MM.1S (cell line): ENCODE results near the gene RPL29.

Source experiments
- DNase-seq: peaks from one replicate; pipeline ENCODE4 v3.0.0-alpha.2; 2015
- H2AFZ ChIP-seq: fragments of 300-600 bp; sonication (generic); 2 replicates; pipeline ENCODE4 v1.6.0; 2016; ENCODE audit warnings: antibody characterized with exemption, low read length
- H3F3A ChIP-seq: fragments of 300-600 bp; sonication (generic); 2 replicates; pipeline ENCODE4 v1.6.1; 2016; ENCODE audit warnings: mild to moderate bottlenecking, antibody characterized with exemption, low read length, moderate library complexity, mixed read lengths; ENCODE audit not compliant: insufficient read depth
- H3K27ac ChIP-seq: fragments of 300-600 bp; sonication (generic); 2 replicates; pipeline ENCODE4 v1.5.1; 2016; ENCODE audit warnings: mild to moderate bottlenecking, low read length
- H3K27me3 ChIP-seq: fragments of 300-600 bp; sonication (generic); replicated peaks from 2 replicates; pipeline ENCODE4 v1.6.0; 2016; ENCODE audit warnings: low read length; ENCODE audit not compliant: insufficient read depth
- H3K36me3 ChIP-seq: fragments of 300-600 bp; sonication (generic); replicated peaks from 2 replicates; pipeline ENCODE4 v1.6.1; 2016; ENCODE audit warnings: mild to moderate bottlenecking, low read length, mixed read lengths; ENCODE audit not compliant: insufficient read depth
- H3K4me1 ChIP-seq: fragments of 300-600 bp; sonication (generic); 2 replicates; pipeline ENCODE4 v1.6.1; 2016; ENCODE audit warnings: low read length, mixed read lengths
- H3K4me2 ChIP-seq: fragments of 300-600 bp; sonication (generic); 2 replicates; pipeline ENCODE4 v1.6.0; 2016; ENCODE audit warnings: low read depth, low read length
- H3K4me3 ChIP-seq: fragments of 300-600 bp; sonication (generic); 2 replicates; pipeline ENCODE4 v1.5.1; 2016; ENCODE audit warnings: low read length, mixed read lengths
- H3K79me2 ChIP-seq: fragments of 300-600 bp; sonication (generic); 2 replicates; pipeline ENCODE4 v1.6.1; 2016; ENCODE audit warnings: mixed run types, low read length, mixed read lengths
- H3K9ac ChIP-seq: fragments of 300-600 bp; sonication (generic); 2 replicates; pipeline ENCODE4 v1.6.1; 2016; ENCODE audit warnings: low read length, mixed read lengths
- H3K9me2 ChIP-seq: fragments of 300-600 bp; sonication (generic); replicated peaks from 2 replicates; pipeline ENCODE4 v1.6.1; 2016; ENCODE audit warnings: mild to moderate bottlenecking, low read length, mixed read lengths; ENCODE audit not compliant: insufficient read depth
- H3K9me3 ChIP-seq: fragments of 300-600 bp; sonication (generic); replicated peaks from 2 replicates; pipeline ENCODE4 v1.6.1; 2016; ENCODE audit warnings: mild to moderate bottlenecking, low read length, mixed read lengths; ENCODE audit not compliant: insufficient read depth
- H4K20me1 ChIP-seq: fragments of 300-600 bp; sonication (generic); 2 replicates; pipeline ENCODE4 v1.6.1; 2016; ENCODE audit warnings: mild to moderate bottlenecking, low read length, moderate library complexity, mixed read lengths; ENCODE audit not compliant: insufficient read depth
- EZH2 ChIP-seq: fragments of 300-600 bp; sonication (generic); optimal IDR thresholded peaks from 2 replicates; pipeline ENCODE3; 2017; ENCODE audit warnings: low read depth, mild to moderate bottlenecking, antibody characterized with exemption, low read length, mixed read lengths
- EZH2phosphoT487 ChIP-seq: fragments of 300-600 bp; sonication (generic); IDR thresholded peaks from 2 replicates; pipeline ENCODE4 v1.6.1; 2018; ENCODE audit warnings: antibody characterized with exemption, low read length
- TF ChIP-seq, protein P1 (sequence below): fragments of 300-600 bp; sonication (generic); IDR thresholded peaks from 2 replicates; pipeline ENCODE4 v1.5.1; 2016; ENCODE audit warnings: antibody characterized with exemption, low read length, mixed read lengths

Gene RPL29

DNA sequence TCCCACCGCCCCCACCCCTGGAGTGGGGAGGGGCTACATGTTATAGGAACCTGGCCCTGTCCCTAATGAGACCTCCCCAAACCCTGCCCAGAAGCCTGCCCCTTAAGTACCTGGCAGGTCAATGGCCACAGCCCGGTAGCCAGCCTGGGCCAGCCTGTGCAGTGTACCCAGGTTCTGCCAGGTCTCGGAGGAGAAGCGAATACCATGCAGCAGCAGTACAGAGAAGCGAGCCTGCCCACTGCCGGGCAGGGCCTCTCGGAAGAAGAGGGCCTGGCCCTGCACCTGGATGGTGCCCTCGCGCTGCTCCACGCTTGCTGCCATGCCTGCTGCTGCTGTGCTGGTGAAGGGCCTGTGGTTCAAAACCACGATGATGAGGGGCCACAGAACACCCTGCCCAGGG, 24.3 kb downstream of the RPL29 start:
- no peaks in the 10 kb centered on the region for H3K9me2 ChIP-seq
- H4K20me1 ChIP-seq, result no peaks in the 10 kb centered on the region
- peaks cover 12% of the 10 kb centered on the region for H3K4me1 ChIP-seq
- H3K9me3 ChIP-seq, result no peaks in the 10 kb centered on the region
- DNase-seq, result no peak
- no peak overlapping the region for H3K9ac ChIP-seq
- TF ChIP-seq EZH2phosphoT487 (no peak), EZH2 (no peak)
- TF ChIP-seq, protein P1, sequence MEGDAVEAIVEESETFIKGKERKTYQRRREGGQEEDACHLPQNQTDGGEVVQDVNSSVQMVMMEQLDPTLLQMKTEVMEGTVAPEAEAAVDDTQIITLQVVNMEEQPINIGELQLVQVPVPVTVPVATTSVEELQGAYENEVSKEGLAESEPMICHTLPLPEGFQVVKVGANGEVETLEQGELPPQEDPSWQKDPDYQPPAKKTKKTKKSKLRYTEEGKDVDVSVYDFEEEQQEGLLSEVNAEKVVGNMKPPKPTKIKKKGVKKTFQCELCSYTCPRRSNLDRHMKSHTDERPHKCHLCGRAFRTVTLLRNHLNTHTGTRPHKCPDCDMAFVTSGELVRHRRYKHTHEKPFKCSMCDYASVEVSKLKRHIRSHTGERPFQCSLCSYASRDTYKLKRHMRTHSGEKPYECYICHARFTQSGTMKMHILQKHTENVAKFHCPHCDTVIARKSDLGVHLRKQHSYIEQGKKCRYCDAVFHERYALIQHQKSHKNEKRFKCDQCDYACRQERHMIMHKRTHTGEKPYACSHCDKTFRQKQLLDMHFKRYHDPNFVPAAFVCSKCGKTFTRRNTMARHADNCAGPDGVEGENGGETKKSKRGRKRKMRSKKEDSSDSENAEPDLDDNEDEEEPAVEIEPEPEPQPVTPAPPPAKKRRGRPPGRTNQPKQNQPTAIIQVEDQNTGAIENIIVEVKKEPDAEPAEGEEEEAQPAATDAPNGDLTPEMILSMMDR, result no peak
- H3K4me2 ChIP-seq, result no peak overlapping the region
- no peak overlapping the region for H3K27ac ChIP-seq
- H3K79me2 ChIP-seq, result peaks cover 7% of the 10 kb centered on the region
- no peaks in the 10 kb centered on the region for H3K27me3 ChIP-seq
- H3K36me3 ChIP-seq, result no peaks in the 10 kb centered on the region
- peaks cover 16% of the 10 kb centered on the region; the same call in 1 of the 2 replicates for H3F3A ChIP-seq
- H3K4me3 ChIP-seq, result no peak overlapping the region
- H2AFZ ChIP-seq, result no peak overlapping the region

DNA sequence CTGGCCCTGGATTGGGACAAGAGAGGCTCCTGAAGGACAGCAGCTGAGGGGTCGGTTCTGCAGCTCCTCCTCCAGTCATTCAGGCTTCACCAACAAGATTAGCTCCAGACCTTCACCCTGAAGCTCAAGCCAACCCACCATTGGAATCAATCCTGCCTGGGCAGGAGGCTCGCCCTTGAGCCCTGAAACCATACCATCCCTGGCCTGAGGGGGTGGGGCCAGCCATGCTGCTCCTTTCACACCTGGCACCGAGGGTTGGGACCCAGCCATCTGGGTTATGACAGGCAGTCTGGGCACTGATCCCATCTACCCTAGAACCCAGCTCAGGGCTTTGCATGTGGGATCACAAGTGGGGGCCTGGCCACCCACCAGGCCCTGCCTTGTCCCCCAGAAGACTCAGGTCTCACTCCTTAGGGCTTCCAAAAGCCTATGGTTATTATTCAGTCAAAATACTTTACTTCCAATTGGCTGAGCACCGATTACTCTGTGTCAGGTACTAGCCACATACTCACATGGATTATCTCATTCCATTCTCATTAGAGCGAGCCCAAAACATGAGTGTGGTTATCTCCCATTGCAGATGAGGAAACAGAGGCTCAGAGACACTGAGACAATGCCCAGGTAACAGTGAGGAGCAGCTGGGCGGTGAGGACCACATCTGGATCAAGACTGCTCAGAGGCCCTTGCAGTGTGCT, 24.9 kb downstream of the RPL29 start:
- no peaks in the 10 kb centered on the region for H3K36me3 ChIP-seq
- no peak for DNase-seq
- H3K79me2 ChIP-seq, result peaks cover 7% of the 10 kb centered on the region
- H3K27me3 ChIP-seq, result no peaks in the 10 kb centered on the region
- H2AFZ ChIP-seq, result no peak overlapping the region
- H3K9me2 ChIP-seq, result no peaks in the 10 kb centered on the region
- H3K9ac ChIP-seq, result no peak overlapping the region
- H4K20me1 ChIP-seq, result no peaks in the 10 kb centered on the region
- no peak overlapping the region for H3K27ac ChIP-seq
- H3K4me3 ChIP-seq, result no peak overlapping the region
- peaks cover 12% of the 10 kb centered on the region for H3K4me1 ChIP-seq
- TF ChIP-seq, protein P1, result no peak
- TF ChIP-seq EZH2phosphoT487 (no peak), EZH2 (no peak)
- H3K4me2 ChIP-seq, result no peak overlapping the region
- peaks cover 12% of the 10 kb centered on the region; the same call in 1 of the 2 replicates for H3F3A ChIP-seq
- no peaks in the 10 kb centered on the region for H3K9me3 ChIP-seq

DNA sequence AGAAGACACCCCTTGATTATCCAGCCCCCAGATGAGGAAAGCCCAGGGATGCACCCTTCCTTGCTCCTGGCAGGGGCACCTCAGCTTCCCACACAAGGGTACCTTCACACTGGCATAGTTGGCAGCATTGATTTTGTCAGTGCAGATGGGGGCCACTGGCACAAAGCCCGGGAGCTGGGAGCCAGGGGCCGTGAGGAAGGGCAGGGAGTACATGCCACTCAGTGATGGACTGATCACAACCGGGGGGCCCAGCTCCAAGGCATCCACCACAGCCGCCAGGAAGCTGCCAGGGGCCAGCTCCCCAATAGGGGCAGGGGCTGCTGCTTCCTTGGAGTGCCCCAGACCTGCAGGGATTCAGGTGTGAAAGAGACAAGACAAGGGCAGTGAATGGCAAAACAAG, 25.9 kb downstream of the RPL29 start:
- DNase-seq, result no peak
- TF ChIP-seq, protein P1, result no peak
- no peak for TF ChIP-seq EZH2
- TF ChIP-seq EZH2phosphoT487, result no peak
- no peaks in the 10 kb centered on the region for H3K27me3 ChIP-seq
- H3K36me3 ChIP-seq, result no peaks in the 10 kb centered on the region
- no peak overlapping the region for H3K4me2 ChIP-seq
- peaks cover 12% of the 10 kb centered on the region for H3K4me1 ChIP-seq
- peaks cover 7% of the 10 kb centered on the region for H3K79me2 ChIP-seq
- H3K4me3 ChIP-seq, result no peak overlapping the region
- H2AFZ ChIP-seq, result no peak overlapping the region
- H3K9me2 ChIP-seq, result no peaks in the 10 kb centered on the region
- H4K20me1 ChIP-seq, result no peaks in the 10 kb centered on the region
- no peak overlapping the region for H3K9ac ChIP-seq
- H3K9me3 ChIP-seq, result no peaks in the 10 kb centered on the region
- no peak overlapping the region for H3K27ac ChIP-seq
- H3F3A ChIP-seq, result peaks cover 11% of the 10 kb centered on the region; the same call in 1 of the 2 replicates
